A673 (cell line): ENCODE data around the gene EFCAB7. TPM values are rescaled to one million over a fixed set of nuclear protein-coding genes. Genes with fewer than 3 reads are reported as not detected.

Source experiments
- BruUV-seq: library from RNA; stranded (reverse); fragments of 400-500 nt; replicated peaks from 2 replicates; lab custom pipeline; 2021; lab: Mats Ljungman, UMichigan
- CTCF ChIA-PET: fragments of 300-600 bp; sonication (Branson Sonifier 250); formaldehyde crosslinking; loops from one replicate; lab custom pipeline; 2022; ENCODE audit warnings: antibody characterized with exemption; lab: Charles Lee
- POLR2A ChIA-PET: fragments of 300-600 bp; sonication (Branson Sonifier 250); formaldehyde crosslinking; loops from one replicate; lab custom pipeline; 2022; ENCODE audit warnings: antibody characterized with exemption; ENCODE audit not compliant: low non-redundant PET; lab: Charles Lee
- DNase-seq: peaks from one replicate; pipeline ENCODE4 v3.0.0-alpha.2; 2015; ENCODE audit warnings: low spot score
- H3K27ac ChIP-seq: fragments of 200-600 bp; sonication (generic); 2 replicates; pipeline ENCODE4 v1.5.1; 2016; ENCODE audit warnings: mixed run types, low read depth, mild to moderate bottlenecking, mixed read lengths, antibody characterized with exemption, low read length; ENCODE audit not compliant: poor library complexity, severe bottlenecking
- H3K27me3 ChIP-seq: fragments of 200-600 bp; sonication (generic); replicated peaks from 2 replicates; pipeline ENCODE4 v1.6.1; 2017; ENCODE audit warnings: mixed run types, low read depth, mild to moderate bottlenecking, mixed read lengths, antibody characterized with exemption, low read length; ENCODE audit not compliant: insufficient read depth, poor library complexity
- H3K36me3 ChIP-seq: fragments of 200-600 bp; sonication (generic); 2 replicates; pipeline ENCODE4 v1.6.1; 2016; ENCODE audit warnings: mixed run types, mild to moderate bottlenecking, mixed read lengths, antibody characterized with exemption, low read length; ENCODE audit not compliant: insufficient read depth, poor library complexity, severe bottlenecking
- H3K4me1 ChIP-seq: fragments of 200-600 bp; sonication (generic); 2 replicates; pipeline ENCODE4 v1.6.1; 2017; ENCODE audit warnings: mixed run types, mild to moderate bottlenecking, mixed read lengths, antibody characterized with exemption, low read length; ENCODE audit not compliant: insufficient read depth, poor library complexity, severe bottlenecking
- H3K4me3 ChIP-seq: fragments of 200-600 bp; sonication (generic); 2 replicates; pipeline ENCODE4 v1.5.1; 2016; ENCODE audit warnings: low read depth, mixed run types, mild to moderate bottlenecking, mixed read lengths, low read length; ENCODE audit not compliant: poor library complexity, severe bottlenecking
- H3K9me3 ChIP-seq: fragments of 200-600 bp; sonication (generic); 2 replicates; pipeline ENCODE4 v1.6.1; 2016; ENCODE audit warnings: mixed run types, low read depth, mild to moderate bottlenecking, mixed read lengths, antibody characterized with exemption, low read length; ENCODE audit not compliant: poor library complexity, severe bottlenecking
- CTCF ChIP-seq: fragments of 300-800, 200-600 bp; sonication (generic); conservative IDR thresholded peaks from 2 replicates; pipeline ENCODE4 v1.5.1; 2017; ENCODE audit warnings: low read depth, mild to moderate bottlenecking, antibody characterized with exemption, low read length, moderate library complexity, mixed read lengths
- EZH2 ChIP-seq: fragments of 200-600 bp; sonication (generic); IDR thresholded peaks from 2 replicates; pipeline ENCODE4 v1.6.1; 2017; ENCODE audit warnings: borderline replicate concordance, low read depth, mild to moderate bottlenecking, mixed read lengths, antibody characterized with exemption, low read length; ENCODE audit not compliant: poor library complexity, severe bottlenecking
- intact Hi-C: fragments of 100-400 bp; cut with micrococcal nuclease; formaldehyde crosslinking; loops from one replicate; pipeline ENCODE4 v1.10.0; 2022; ENCODE audit not compliant: unreplicated experiment
- total RNA-seq: library from RNA; stranded (reverse); gene quantifications from 2 replicates; pipeline ENCODE4 v1.2.3, GENCODE V29; 2021

The EFCAB7 gene
- total RNA-seq, 1 experiment from 2014 or later = 21.6 TPM

GRCh38 chr1:63602629-63603028, 79.3 kb downstream of the EFCAB7 start:
- Histone ChIP-seq H3K36me3 (no peaks in the 10 kb centered on the region), H3K4me1 (peaks cover 17% of the 10 kb centered on the region), H3K9me3 (no peaks in the 10 kb centered on the region), H3K27ac (no peak overlapping the region), H3K27me3 (no peaks in the 10 kb centered on the region), H3K4me3 (no peak overlapping the region)
- BruUV-seq = no TSS peak
- intact Hi-C loops = no loop called here
- DNase-seq = no peak
- ChIA-PET POLR2A (no interaction called here), CTCF (no interaction called here)
- no peak for TF ChIP-seq CTCF
- no peak for TF ChIP-seq EZH2

- DNase-seq = no peak
- Histone ChIP-seq H3K36me3 (no peaks in the 10 kb centered on the region), H3K27me3 (no peaks in the 10 kb centered on the region), H3K4me3 (no peak overlapping the region), H3K9me3 (no peaks in the 10 kb centered on the region), H3K4me1 (peaks cover 17% of the 10 kb centered on the region), H3K27ac (peak overlapping the region; percentile 10)
- no peak for TF ChIP-seq CTCF
- no peak for TF ChIP-seq EZH2
- no TSS peak for BruUV-seq
- intact Hi-C loops = no loop called here
- CTCF ChIA-PET = no interaction called here
- POLR2A ChIA-PET = no interaction called here
Measured at GRCh38 chr1:63603810-63604209, 80.5 kb downstream of the EFCAB7 start.

GRCh38 chr1:63607322-63607721, 84.0 kb downstream of the EFCAB7 start:
- POLR2A ChIA-PET = no interaction called here
- H3K4me3 ChIP-seq = no peak overlapping the region
- H3K36me3 ChIP-seq = no peaks in the 10 kb centered on the region
- DNase-seq = no peak
- no peaks in the 10 kb centered on the region for H3K27me3 ChIP-seq
- no TSS peak for BruUV-seq
- H3K4me1 ChIP-seq = peaks cover 10% of the 10 kb centered on the region
- TF ChIP-seq CTCF (no peak), EZH2 (no peak)
- CTCF ChIA-PET = interaction anchor here (0.6 kb wide), 1 partner anchor 701 kb away, joined by 7 read pairs; no protein-coding TSS in a partner anchor
- intact Hi-C loops = no loop called here
- no peak overlapping the region for H3K27ac ChIP-seq
- H3K9me3 ChIP-seq = no peaks in the 10 kb centered on the region
